SK-N-SH (cell line): ENCODE measurements around the gene SLCO2B1. TPM values are rescaled to one million over a fixed set of nuclear protein-coding genes. Genes with fewer than 3 reads are reported as not detected.

Experiments
- CTCF ChIA-PET: fragments of 300-600, 350-600 bp; formaldehyde crosslinking; extraction: SDS; loops from one replicate; lab custom pipeline; 2021; lab: Yijun Ruan, JAX
- POLR2A ChIA-PET: fragments of 350-600 bp; sonication (Branson Sonifier 250); formaldehyde crosslinking; extraction: SDS; loops from one replicate; lab custom pipeline; 2020; ENCODE audit warnings: antibody characterized with exemption, inconsistent platforms; lab: Yijun Ruan, JAX
- DNase-seq: peaks from one replicate; pipeline ENCODE4 v3.0.0; 2012
- H2AFZ ChIP-seq: fragments of 200-600 bp; sonication (generic); 2 replicates; pipeline ENCODE4 v1.8.1; 2016; ENCODE audit warnings: antibody characterized with exemption, mild to moderate bottlenecking, low read depth
- H3F3A ChIP-seq: fragments of 200-600 bp; sonication (generic); replicated peaks from 2 replicates; pipeline ENCODE3; 2016; ENCODE audit warnings: antibody characterized with exemption, mild to moderate bottlenecking; ENCODE audit not compliant: insufficient read depth
- H3K27ac ChIP-seq, 2 experiments: fragments of 200-500 bp in 1 of 2; fragments of 200-600 bp in 1 of 2; sonication (Bioruptor generic) in 1 of 2; sonication (generic), shearing (Covaris generic) in 1 of 2; 2 replicates each; pipeline versions ENCODE4 v1.5.1 to v1.6.1; 2014 to 2016; ENCODE audit warnings: low read depth in 2 of 2, inconsistent platforms in 1 of 2, low read length in 1 of 2, mild to moderate bottlenecking in 1 of 2, mixed read lengths in 1 of 2
- H3K27me3 ChIP-seq: fragments of 200-600 bp; sonication (generic), shearing (Covaris generic); 2 replicates; pipeline ENCODE4 v1.6.1; 2016; ENCODE audit warnings: mixed run types; ENCODE audit not compliant: insufficient read depth
- H3K36me3 ChIP-seq, 2 experiments: fragments of 200-500 bp in 1 of 2; fragments of 200-600 bp in 1 of 2; sonication (Bioruptor generic) in 1 of 2; sonication (generic) in 1 of 2; replicated peaks in 1 of 2; 2 replicates each; pipeline versions ENCODE3 to v1.5.1; 2014 to 2016; ENCODE audit warnings: low read length in 1 of 2, mild to moderate bottlenecking in 1 of 2; ENCODE audit not compliant: insufficient read depth in 2 of 2, control insufficient read depth in 1 of 2
- H3K4me1 ChIP-seq, 2 experiments: fragments of 200-500 bp in 1 of 2; fragments of 200-600 bp in 1 of 2; sonication (Bioruptor generic) in 1 of 2; sonication (generic), shearing (Covaris generic) in 1 of 2; 2 replicates each; pipeline versions ENCODE4 v1.5.1 to v1.6.1; 2014 to 2016; ENCODE audit warnings: low read depth in 1 of 2, low read length in 1 of 2, mixed run types in 1 of 2; ENCODE audit not compliant: insufficient read depth in 2 of 2, control insufficient read depth in 1 of 2
- H3K4me2 ChIP-seq: fragments of 200-600 bp; sonication (generic), shearing (Covaris generic); 2 replicates; pipeline ENCODE4 v1.6.1; 2017; ENCODE audit warnings: mixed run types
- H3K4me3 ChIP-seq, 2 experiments: fragments of 200-500 bp in 1 of 2; fragments of 200-600 bp in 1 of 2; sonication (Bioruptor generic) in 1 of 2; sonication (generic), shearing (Covaris generic) in 1 of 2; 2 replicates each; pipeline versions ENCODE4 v1.5.1 to v1.8.1; 2014 to 2016; ENCODE audit warnings: low read depth in 2 of 2, inconsistent platforms in 1 of 2, low read length in 1 of 2, mild to moderate bottlenecking in 1 of 2, mixed read lengths in 1 of 2, moderate library complexity in 1 of 2
- H3K79me2 ChIP-seq: fragments of 200-600 bp; sonication (generic); 2 replicates; pipeline ENCODE4 v1.8.1; 2017; ENCODE audit warnings: mild to moderate bottlenecking; ENCODE audit not compliant: insufficient read depth
- H3K9ac ChIP-seq: fragments of 200-600 bp; sonication (generic); 2 replicates; pipeline ENCODE4 v1.6.1; 2017; ENCODE audit warnings: mixed run types
- H3K9me2 ChIP-seq: fragments of 200-600 bp; sonication (generic); 2 replicates; pipeline ENCODE4 v1.6.1; 2017; ENCODE audit warnings: mixed run types
- H3K9me3 ChIP-seq: fragments of 200-600 bp; sonication (generic); 2 replicates; pipeline ENCODE4 v1.6.1; 2017; ENCODE audit warnings: mixed run types, mild to moderate bottlenecking, moderate library complexity
- H4K20me1 ChIP-seq: fragments of 200-600 bp; sonication (generic); 2 replicates; pipeline ENCODE4 v1.6.1; 2017; ENCODE audit warnings: mild to moderate bottlenecking, mixed run types; ENCODE audit not compliant: insufficient read depth
- ELF1 ChIP-seq: IDR thresholded peaks from 2 replicates; pipeline ENCODE4 v1.4.0; 2012
- EZH2phosphoT487 ChIP-seq: fragments of 200-600 bp; sonication (generic); IDR thresholded peaks from 2 replicates; pipeline ENCODE4 v1.6.1; 2017; ENCODE audit warnings: low read depth, mixed run types, mild to moderate bottlenecking, antibody characterized with exemption, moderate library complexity, borderline replicate concordance
- FOSL2 ChIP-seq: IDR thresholded peaks from 2 replicates; pipeline ENCODE4 v1.4.0; 2012; ENCODE audit warnings: low read depth, mild to moderate bottlenecking, moderate library complexity, borderline replicate concordance
- MEF2A ChIP-seq: IDR thresholded peaks from 2 replicates; pipeline ENCODE4 v1.4.0; 2012; ENCODE audit warnings: low read depth, borderline replicate concordance
- NFIC ChIP-seq: IDR thresholded peaks from 2 replicates; pipeline ENCODE4 v1.4.0; 2012; ENCODE audit warnings: borderline replicate concordance
- PBX3 ChIP-seq: IDR thresholded peaks from 2 replicates; pipeline ENCODE4; 2012
- REST ChIP-seq: IDR thresholded peaks from 2 replicates; pipeline ENCODE4 v1.6.1; 2012; ENCODE audit warnings: mild to moderate bottlenecking, low read depth, low read length, moderate library complexity
- RXRA ChIP-seq: IDR thresholded peaks from 2 replicates; pipeline ENCODE4 v1.4.0; 2012; ENCODE audit warnings: low read depth, mild to moderate bottlenecking, borderline replicate concordance
- SMC3 ChIP-seq: IDR thresholded peaks from 2 replicates; pipeline ENCODE4 v1.6.1; 2012; ENCODE audit warnings: low read depth, low read length, improper control_type of control experiment
- TAF1 ChIP-seq: IDR thresholded peaks from 2 replicates; pipeline ENCODE4 v1.6.1; 2012; ENCODE audit warnings: low read depth, mild to moderate bottlenecking, low read length, moderate library complexity, borderline replicate concordance
- TCF12 ChIP-seq: IDR thresholded peaks from 2 replicates; pipeline ENCODE4 v1.4.0; 2012
- YY1 ChIP-seq: IDR thresholded peaks from 2 replicates; pipeline ENCODE4 v1.4.0; 2012; ENCODE audit warnings: low read depth, mild to moderate bottlenecking
- WGBS: methylation state at CpG from one replicate; pipeline ENCODE4 v1.1.6; 2017; ENCODE audit warnings: low lambda C conversion rate; 5-methylcytosine and 5-hydroxymethylcytosine counted together
- polyA plus RNA-seq, 3 experiments: library from polyadenylated mRNA; depleted of rRNA; stranded (reverse); fragments of >200 nt; gene quantifications; 2 replicates each; pipeline ENCODE4 v1.2.3, GENCODE V29; 2012
- TF ChIP-seq, protein P1 (sequence below): IDR thresholded peaks from 2 replicates; pipeline ENCODE4 v1.4.0; 2012; ENCODE audit warnings: low read depth, borderline replicate concordance
- TF ChIP-seq, protein P2 (sequence below): fragments of 150-350 bp; IDR thresholded peaks from 2 replicates; pipeline ENCODE4 v1.6.1; 2017; ENCODE audit warnings: antibody characterized with exemption, low read length, low read depth, borderline replicate concordance

SLCO2B1 gene
- polyA plus RNA-seq, 1 of the 3 experiments (the other 2 are of a cell fraction), result 0.18 TPM

DNA sequence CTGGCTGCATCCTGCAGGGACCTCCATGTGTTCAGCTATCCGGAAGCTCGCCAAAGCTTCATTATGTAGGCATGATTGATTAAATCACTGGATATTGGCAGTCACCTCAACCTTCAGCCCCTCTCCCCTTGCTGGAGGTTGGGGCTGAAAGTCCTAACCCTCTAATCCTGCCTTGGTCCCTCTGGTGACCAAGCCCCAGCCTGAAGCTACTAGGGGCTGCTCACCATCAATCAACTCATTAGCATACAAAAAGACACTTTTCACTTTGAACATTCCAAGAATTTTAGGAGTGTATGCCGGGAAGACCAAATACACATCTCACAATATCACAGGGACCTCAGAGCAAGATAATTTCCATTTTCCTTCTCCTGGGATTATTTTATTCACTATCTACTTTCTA is 50.9 kb downstream of the SLCO2B1 start (continued):
- no peak for TF ChIP-seq RXRA
- no peak for TF ChIP-seq FOSL2
- TF ChIP-seq, protein P1, sequence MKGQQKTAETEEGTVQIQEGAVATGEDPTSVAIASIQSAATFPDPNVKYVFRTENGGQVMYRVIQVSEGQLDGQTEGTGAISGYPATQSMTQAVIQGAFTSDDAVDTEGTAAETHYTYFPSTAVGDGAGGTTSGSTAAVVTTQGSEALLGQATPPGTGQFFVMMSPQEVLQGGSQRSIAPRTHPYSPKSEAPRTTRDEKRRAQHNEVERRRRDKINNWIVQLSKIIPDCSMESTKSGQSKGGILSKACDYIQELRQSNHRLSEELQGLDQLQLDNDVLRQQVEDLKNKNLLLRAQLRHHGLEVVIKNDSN, result no peak

DNA sequence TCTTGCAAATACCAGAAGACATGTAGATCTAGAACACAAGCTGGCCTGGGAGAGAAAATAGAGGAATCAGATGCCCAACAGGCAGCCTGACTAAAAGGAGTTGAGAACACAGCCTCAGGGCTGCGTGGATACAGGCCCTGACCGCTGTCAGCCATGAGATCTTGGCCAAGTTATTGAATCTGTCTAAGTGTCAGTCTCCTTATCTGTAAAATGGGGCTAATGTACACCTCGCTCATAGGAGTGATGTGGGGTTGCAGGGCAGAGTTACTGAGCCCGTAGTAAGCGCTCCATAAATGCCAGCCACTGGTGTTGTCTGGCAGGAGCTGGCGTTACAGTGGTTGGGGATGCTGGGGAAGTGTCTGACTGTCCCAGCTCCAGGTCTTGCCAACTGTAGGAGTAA is 51.3 kb downstream of the SLCO2B1 start:
- Histone ChIP-seq H3K4me2 (no peak overlapping the region), H3K4me1 (no peaks in the 10 kb centered on the region; a peak in 1 of 4 replicates), H3K9ac (no peak overlapping the region), H3K36me3 (no peaks in the 10 kb centered on the region), H3K79me2 (no peaks in the 10 kb centered on the region), H3K27ac (no peak overlapping the region), H3K9me3 (no peaks in the 10 kb centered on the region), H3K27me3 (no peaks in the 10 kb centered on the region), H4K20me1 (no peaks in the 10 kb centered on the region), H2AFZ (no peak overlapping the region), H3K9me2 (no peaks in the 10 kb centered on the region), H3F3A (no peaks in the 10 kb centered on the region), H3K4me3 (no peak overlapping the region)
- WGBS, result 67% methylated on average over 5 of the region's 6 CpGs
- TF ChIP-seq, protein P2, sequence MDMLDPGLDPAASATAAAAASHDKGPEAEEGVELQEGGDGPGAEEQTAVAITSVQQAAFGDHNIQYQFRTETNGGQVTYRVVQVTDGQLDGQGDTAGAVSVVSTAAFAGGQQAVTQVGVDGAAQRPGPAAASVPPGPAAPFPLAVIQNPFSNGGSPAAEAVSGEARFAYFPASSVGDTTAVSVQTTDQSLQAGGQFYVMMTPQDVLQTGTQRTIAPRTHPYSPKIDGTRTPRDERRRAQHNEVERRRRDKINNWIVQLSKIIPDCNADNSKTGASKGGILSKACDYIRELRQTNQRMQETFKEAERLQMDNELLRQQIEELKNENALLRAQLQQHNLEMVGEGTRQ, result no peak
- no peak for TF ChIP-seq NFIC
- no peak for TF ChIP-seq RXRA
- TF ChIP-seq REST, result no peak
- no peak for TF ChIP-seq PBX3
- TF ChIP-seq TCF12, result no peak
- TF ChIP-seq MEF2A, result no peak
- TF ChIP-seq EZH2phosphoT487, result no peak
- no peak for TF ChIP-seq YY1
- no peak for TF ChIP-seq ELF1
- TF ChIP-seq SMC3, result no peak
- no peak for TF ChIP-seq TAF1
- no peak for TF ChIP-seq FOSL2
- ChIA-PET POLR2A (no interaction called here), CTCF (interaction anchor here (1.0 to 15.4 kb wide), 5 partner anchors 39 to 272 kb away, joined by 3 to 630 read pairs (median 4); partner anchors contain the start of genes SLCO2B1 and TPBGL)
- no peak for DNase-seq
